A549 (cell line): ENCODE measurements around the gene TBL1XR1. TPM values are rescaled to one million over a fixed set of nuclear protein-coding genes. Genes with fewer than 3 reads are reported as not detected.
"Not testable (repeated sequence)": the region's sequence is repeated elsewhere in the genome, so short reads cannot be mapped to it uniquely, and the experiment has no call there.

ENCODE experiments used
- ATAC-seq, 2 experiments: fragments of 200-7000 bp in 1 of 2; fragments of >200 bp in 1 of 2; cut with Nextera tagmentation in 1 of 2; cut with Tn5 transposase in 1 of 2; 3 replicates each; pipeline versions ENCODE4 v1.8.0 to v1.9.1; 2018 to 2020; ENCODE audit warnings: mild to moderate bottlenecking in 1 of 2, moderate library complexity in 1 of 2
- CTCF ChIA-PET: fragments of 300-600 bp; sonication (Branson Sonifier 250); formaldehyde crosslinking; extraction: SDS; loops from one replicate; lab custom pipeline; 2021; ENCODE audit warnings: antibody characterized with exemption, inconsistent platforms; lab: Yijun Ruan, JAX
- POLR2A ChIA-PET: fragments of 350-600 bp; formaldehyde crosslinking; extraction: SDS; loops from one replicate; lab custom pipeline; 2021; ENCODE audit warnings: antibody characterized with exemption, inconsistent platforms; lab: Yijun Ruan, JAX
- DNase-seq, 2 experiments: peaks; one replicate each; pipeline versions ENCODE4 v3.0.0 to v3.0.0-alpha.2; 2011 to 2016; ENCODE audit warnings: low read depth in 1 of 2, low spot score in 1 of 2
- FAIRE-seq: peaks from 2 replicates; lab custom pipeline; 2011; peaks lifted over from hg19 to GRCh38; lab: Jason Lieb, UNC
- H3K27ac ChIP-seq, 2 experiments: fragments of >200 bp; sonication (Bioruptor Twin); formaldehyde crosslinking; 3 replicates each; pipeline ENCODE4 v1.5.1; 2016 to 2017
- H3K4me1 ChIP-seq: fragments of >200 bp; sonication (Bioruptor Twin); formaldehyde crosslinking; 3 replicates; pipeline ENCODE4 v1.6.1; 2016
- H3K4me2 ChIP-seq: fragments of >200 bp; sonication (Bioruptor Twin); formaldehyde crosslinking; 3 replicates; pipeline ENCODE4 v1.6.1; 2016
- H3K4me3 ChIP-seq: fragments of >200 bp; sonication (Bioruptor Twin); formaldehyde crosslinking; 3 replicates; pipeline ENCODE4 v1.5.1; 2016
- H3K9me3 ChIP-seq: fragments of >200 bp; sonication (Bioruptor Twin); formaldehyde crosslinking; 3 replicates; pipeline ENCODE4 v1.6.1; 2016
- BHLHE40 ChIP-seq: IDR thresholded peaks from 2 replicates; pipeline ENCODE4 v1.6.1; 2012; ENCODE audit warnings: low read depth, low read length, inconsistent platforms
- CBX2 ChIP-seq: fragments of 200-600 bp; sonication (generic); IDR thresholded peaks from 2 replicates; pipeline ENCODE4 v1.6.1; 2016; ENCODE audit warnings: low read depth, mild to moderate bottlenecking, borderline replicate concordance
- E2F6 ChIP-seq: IDR thresholded peaks from 2 replicates; pipeline ENCODE4 v1.6.1; 2012; ENCODE audit warnings: low read depth, borderline replicate concordance
- EP300 ChIP-seq, 2 experiments: fragments of >200 bp; sonication (Bioruptor Twin); formaldehyde crosslinking; IDR thresholded peaks; 2 replicates in 1 of 2; 3 replicates in 1 of 2; pipeline ENCODE4 v1.6.1; 2016 to 2017
- FOSL2 ChIP-seq, 2 experiments: fragments of 450-650 bp in 1 of 2; fragments of >200 bp in 1 of 2; sonication (Bioruptor Twin) in 1 of 2; formaldehyde crosslinking; IDR thresholded peaks; 2 replicates each; pipeline versions ENCODE4 v1.5.0 to v1.6.1; 2016 to 2020; ENCODE audit warnings: mild to moderate bottlenecking in 1 of 2, moderate library complexity in 1 of 2
- FOXS1 ChIP-seq: fragments of 250-450 bp; sonication (Bioruptor Pico); IDR thresholded peaks from 2 replicates; pipeline ENCODE4 v1.5.0; 2020; ENCODE audit warnings: mild to moderate bottlenecking, moderate library complexity
- HES2 ChIP-seq: fragments of >200 bp; sonication (Bioruptor Twin); formaldehyde crosslinking; IDR thresholded peaks from 2 replicates; pipeline ENCODE4 v1.6.1; 2016
- HOXB5 ChIP-seq: fragments of 250-450 bp; sonication (Bioruptor Pico); IDR thresholded peaks from 2 replicates; pipeline ENCODE4 v1.5.0; 2020; ENCODE audit warnings: mild to moderate bottlenecking, moderate library complexity
- JUN ChIP-seq, 2 experiments: fragments of >200 bp; sonication (Bioruptor Twin); formaldehyde crosslinking; IDR thresholded peaks; 2 replicates in 1 of 2; 3 replicates in 1 of 2; pipeline ENCODE4 v1.6.1; 2016 to 2017
- KDM1A ChIP-seq: fragments of 200-600 bp; sonication (generic); IDR thresholded peaks from 2 replicates; pipeline ENCODE4 v1.6.1; 2016; ENCODE audit warnings: low read depth, mild to moderate bottlenecking
- MAFK ChIP-seq: fragments of 450-650 bp; IDR thresholded peaks from 2 replicates; pipeline ENCODE4 v1.6.1; 2014; ENCODE audit not compliant: partially characterized antibody
- MAX ChIP-seq: IDR thresholded peaks from 2 replicates; pipeline ENCODE4 v1.6.1; 2012
- MYC ChIP-seq: IDR thresholded peaks from 2 replicates; pipeline ENCODE4 v1.6.1; 2012; ENCODE audit warnings: mild to moderate bottlenecking, inconsistent platforms, low read length, improper control_type of control experiment, borderline replicate concordance
- NFE2L2 ChIP-seq: fragments of 150-350 bp; conservative IDR thresholded peaks from 2 replicates; pipeline ENCODE4 v1.6.1; 2014; ENCODE audit warnings: low read length
- TFCP2L1 ChIP-seq: fragments of 250-450 bp; sonication (Bioruptor Pico); IDR thresholded peaks from 2 replicates; pipeline ENCODE4 v1.5.0; 2021; ENCODE audit warnings: mild to moderate bottlenecking
- ZNF302 ChIP-seq: fragments of 250-450 bp; sonication (Bioruptor Pico); IDR thresholded peaks from 2 replicates; pipeline ENCODE4 v1.9.0; 2021; ENCODE audit warnings: inconsistent platforms, mild to moderate bottlenecking, moderate library complexity
- WGBS: methylation state at CpG from one replicate; pipeline ENCODE4 v1.1.6; 2017; ENCODE audit errors: missing lambda C conversion rate; 5-methylcytosine and 5-hydroxymethylcytosine counted together
- polyA plus RNA-seq, 4 experiments: library from polyadenylated mRNA; depleted of rRNA in 3 of 4; stranded (reverse); fragments of >200 nt; fragmentation: RNase III in 1 of 4; extraction: RNeasy Plus Mini Kit Qiagen cat#74134 plus additional on column Dnase treatment in 1 of 4; gene quantifications; 2 replicates in 3 of 4; 3 replicates in 1 of 4; pipeline ENCODE4 v1.2.3, GENCODE V29; 2011 to 2017
- TF ChIP-seq, protein P1 (sequence below): fragments of 250-450 bp; sonication (Bioruptor Pico); IDR thresholded peaks from 2 replicates; pipeline ENCODE4 v1.5.0; 2020; ENCODE audit warnings: low read depth, mild to moderate bottlenecking, moderate library complexity
- TF ChIP-seq, protein P2 (sequence below): fragments of 250-450 bp; sonication (Bioruptor Pico); IDR thresholded peaks from 2 replicates; pipeline ENCODE4 v1.5.0; 2021; ENCODE audit warnings: mild to moderate bottlenecking, moderate library complexity, borderline replicate concordance

TBL1XR1 gene
- polyA plus RNA-seq, 2 of the 4 experiments (the other 2 are of a cell fraction): 41.4 to 106 TPM

DNA sequence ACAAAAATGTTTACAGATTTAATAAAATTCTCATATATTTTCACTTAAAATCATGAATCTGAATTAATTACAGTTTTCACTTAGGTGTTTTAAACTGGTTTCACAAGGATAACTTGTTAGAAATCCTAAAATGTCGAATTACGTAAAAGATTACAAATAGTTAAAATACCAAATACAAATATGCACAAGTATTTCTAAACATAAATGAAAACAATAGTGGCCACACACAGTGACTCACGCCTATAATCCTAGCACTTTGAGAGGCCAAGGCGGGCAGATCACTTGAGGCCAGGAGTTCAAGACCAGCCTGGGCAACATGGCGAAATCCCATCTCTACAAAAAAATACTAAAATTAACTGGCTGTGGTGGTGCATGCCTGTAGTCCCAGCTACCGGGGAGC, 10.9 kb upstream of the TBL1XR1 start:
- FAIRE-seq (no peak), ATAC-seq (no peak), DNase-seq (no peak)
- Histone ChIP-seq H3K4me1 (peaks cover 14% of the 10 kb centered on the region), H3K9me3 (no peaks in the 10 kb centered on the region), H3K4me2 (no peak overlapping the region), H3K27ac (no peak overlapping the region), H3K4me3 (no peak overlapping the region)
- ChIA-PET CTCF (no interaction called here), POLR2A (no interaction called here)
- TF ChIP-seq KDM1A (no peak), CBX2 (no peak), ZNF302 (CRISPR knock-in tag) (no peak), TFCP2L1 (CRISPR knock-in tag) (no peak), MAX (no peak), BHLHE40 (no peak), HES2 (no peak), EP300 (IDR thresholded peaks at IDR 0.05) (no peak), E2F6 (no peak), FOSL2 (IDR thresholded peaks at IDR 0.05) (no peak), FOSL2 (CRISPR knock-in tag; IDR thresholded peaks at IDR 0.05) (no peak)
- TF ChIP-seq, protein P1, sequence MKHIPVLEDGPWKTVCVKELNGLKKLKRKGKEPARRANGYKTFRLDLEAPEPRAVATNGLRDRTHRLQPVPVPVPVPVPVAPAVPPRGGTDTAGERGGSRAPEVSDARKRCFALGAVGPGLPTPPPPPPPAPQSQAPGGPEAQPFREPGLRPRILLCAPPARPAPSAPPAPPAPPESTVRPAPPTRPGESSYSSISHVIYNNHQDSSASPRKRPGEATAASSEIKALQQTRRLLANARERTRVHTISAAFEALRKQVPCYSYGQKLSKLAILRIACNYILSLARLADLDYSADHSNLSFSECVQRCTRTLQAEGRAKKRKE (CRISPR knock-in tag): no peak
- TF ChIP-seq, protein P2, sequence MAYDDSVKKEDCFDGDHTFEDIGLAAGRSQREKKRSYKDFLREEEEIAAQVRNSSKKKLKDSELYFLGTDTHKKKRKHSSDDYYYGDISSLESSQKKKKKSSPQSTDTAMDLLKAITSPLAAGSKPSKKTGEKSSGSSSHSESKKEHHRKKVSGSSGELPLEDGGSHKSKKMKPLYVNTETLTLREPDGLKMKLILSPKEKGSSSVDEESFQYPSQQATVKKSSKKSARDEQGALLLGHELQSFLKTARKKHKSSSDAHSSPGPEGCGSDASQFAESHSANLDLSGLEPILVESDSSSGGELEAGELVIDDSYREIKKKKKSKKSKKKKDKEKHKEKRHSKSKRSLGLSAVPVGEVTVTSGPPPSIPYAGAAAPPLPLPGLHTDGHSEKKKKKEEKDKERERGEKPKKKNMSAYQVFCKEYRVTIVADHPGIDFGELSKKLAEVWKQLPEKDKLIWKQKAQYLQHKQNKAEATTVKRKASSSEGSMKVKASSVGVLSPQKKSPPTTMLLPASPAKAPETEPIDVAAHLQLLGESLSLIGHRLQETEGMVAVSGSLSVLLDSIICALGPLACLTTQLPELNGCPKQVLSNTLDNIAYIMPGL (CRISPR knock-in tag): no peak
- WGBS: 79% methylated on average over 6 of the region's 6 CpGs

DNA sequence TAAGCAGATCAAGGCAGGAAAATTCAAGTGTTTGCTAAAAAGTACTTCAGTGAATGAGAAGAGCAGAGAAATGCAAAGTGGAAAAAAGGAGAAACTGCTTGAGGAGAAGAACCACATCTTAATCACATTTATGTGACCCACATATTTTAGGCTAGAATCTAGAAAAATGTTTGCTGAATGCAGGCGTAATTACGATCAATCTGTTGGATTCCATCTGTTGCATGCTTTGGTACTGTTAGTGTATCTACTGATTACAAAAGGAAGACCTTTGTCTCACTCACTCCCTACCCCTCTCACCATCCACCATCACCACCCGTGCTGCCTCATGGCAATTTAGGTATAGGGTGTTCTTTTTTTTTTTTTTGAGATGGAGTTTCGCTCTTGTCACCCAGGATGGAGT, 9.7 kb upstream of the TBL1XR1 start:
- Histone ChIP-seq H3K27ac (no peak overlapping the region), H3K4me2 (no peak overlapping the region), H3K9me3 (no peaks in the 10 kb centered on the region), H3K4me1 (peaks cover 9% of the 10 kb centered on the region), H3K4me3 (no peak overlapping the region)
- ATAC-seq (no peak), FAIRE-seq (no peak), DNase-seq (no peak)
- POLR2A ChIA-PET: no interaction called here
- TF ChIP-seq FOXS1 (CRISPR knock-in tag): no peak
- TF ChIP-seq MAFK: no peak
- TF ChIP-seq MYC: no peak
- CTCF ChIA-PET: no interaction called here
- 95% methylated on average over 4 of the region's 4 CpGs for WGBS

- Histone ChIP-seq H3K4me3 (no peak overlapping the region), H3K27ac (no peak overlapping the region), H3K4me1 (peaks cover 8% of the 10 kb centered on the region), H3K9me3 (no peaks in the 10 kb centered on the region), H3K4me2 (no peak overlapping the region)
- ATAC-seq (no peak), FAIRE-seq (no peak), DNase-seq (no peak)
- POLR2A ChIA-PET: no interaction called here
- WGBS: 90% methylated on average over 2 of the region's 43 CpGs
- TF ChIP-seq NFE2L2 (no peak), HOXB5 (no peak), JUN (IDR thresholded peaks at IDR 0.05) (no peak)
- CTCF ChIA-PET: no interaction called here
Observed at GRCh38 chr3:177203689-177204395, 6.6 kb upstream of the TBL1XR1 start.

DNA sequence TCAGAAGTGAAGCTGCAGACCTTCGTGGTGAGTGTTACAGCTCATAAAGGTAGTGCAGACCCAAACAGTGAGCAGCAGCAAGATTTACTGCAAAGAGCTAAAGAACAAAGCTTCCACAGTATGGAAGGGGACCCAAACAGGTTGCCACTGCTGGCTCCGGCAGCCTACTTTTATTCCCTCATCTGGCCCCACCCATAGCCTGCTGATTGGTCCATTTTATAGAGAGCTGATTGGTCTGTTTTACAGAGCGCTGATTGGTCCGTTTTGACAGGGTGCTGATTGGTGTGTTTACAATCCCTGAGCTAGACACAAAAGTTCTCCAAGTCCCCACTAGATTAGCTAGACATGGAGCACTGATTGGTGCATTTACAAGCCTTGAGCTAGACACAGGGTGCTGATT, 5.7 kb upstream of the TBL1XR1 start:
- POLR2A ChIA-PET, FAIRE-seq: not testable (repeated sequence)

More for the DNA sequence above, 5.7 kb upstream of the TBL1XR1 start:
- DNase-seq, H3K27ac ChIP-seq, H3K4me2 ChIP-seq, ATAC-seq, CTCF ChIA-PET, H3K9me3 ChIP-seq, H3K4me3 ChIP-seq: not testable (repeated sequence)
- H3K4me1 ChIP-seq: peaks cover 16% of the 10 kb centered on the region
- 91% methylated on average over 3 of the region's 4 CpGs for WGBS
